ENCODE measurements around the gene ATXN7L3. TPM values are rescaled to one million over a fixed set of nuclear protein-coding genes. Genes with fewer than 3 reads are reported as not detected.

ATXN7L3 gene
- total and polyA plus RNA-seq, 9 of the 15 experiments (the other 6 are each of a cell fraction or from before 2014, with no cell fraction given), result 0.62 to 66.1 (median 33.2) TPM

DNA sequence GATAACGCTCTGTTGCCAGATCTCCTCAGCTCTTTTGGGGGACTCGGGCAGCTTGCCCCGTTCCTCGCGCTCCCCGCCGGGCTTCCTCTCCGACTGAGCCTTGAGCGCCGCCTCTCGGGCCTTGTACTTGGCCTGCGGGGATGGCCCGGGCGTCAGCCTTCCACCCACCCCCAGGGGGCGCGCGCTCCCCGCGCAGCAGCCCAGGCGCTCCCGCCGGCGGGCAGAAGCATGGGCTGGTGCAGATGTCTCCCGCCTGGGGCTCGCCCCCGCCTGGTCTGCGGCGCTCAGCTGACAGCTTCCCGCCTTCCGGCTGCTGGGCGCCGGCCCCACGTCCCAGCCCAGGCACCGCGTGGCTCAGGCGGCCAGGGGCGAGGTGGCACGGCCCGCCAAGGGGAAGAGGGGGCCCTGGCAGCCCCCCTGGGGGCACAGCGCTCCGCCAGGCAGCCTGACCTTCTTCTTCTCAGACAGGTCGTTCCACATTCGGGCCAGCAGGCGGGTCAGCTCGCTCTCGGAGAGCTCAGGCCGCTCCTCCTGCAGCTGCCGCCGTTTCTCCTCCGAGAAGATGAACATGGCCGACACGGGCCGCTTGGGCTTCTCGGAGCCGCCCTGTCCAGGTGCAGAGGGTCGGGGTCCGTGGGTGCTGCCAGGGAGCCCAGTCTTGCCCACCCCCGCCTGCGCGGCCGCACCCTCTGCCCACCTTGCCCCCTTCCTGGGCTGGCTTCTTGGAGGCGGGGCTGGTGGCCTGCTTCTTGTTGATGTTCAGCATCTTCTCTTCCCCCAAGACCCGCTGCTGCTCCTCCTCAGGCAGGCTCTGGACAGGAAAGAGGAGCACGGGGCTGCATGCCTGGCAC, 10.9 kb upstream of the ATXN7L3 start (continued):
- TF ChIP-seq, protein P1, sequence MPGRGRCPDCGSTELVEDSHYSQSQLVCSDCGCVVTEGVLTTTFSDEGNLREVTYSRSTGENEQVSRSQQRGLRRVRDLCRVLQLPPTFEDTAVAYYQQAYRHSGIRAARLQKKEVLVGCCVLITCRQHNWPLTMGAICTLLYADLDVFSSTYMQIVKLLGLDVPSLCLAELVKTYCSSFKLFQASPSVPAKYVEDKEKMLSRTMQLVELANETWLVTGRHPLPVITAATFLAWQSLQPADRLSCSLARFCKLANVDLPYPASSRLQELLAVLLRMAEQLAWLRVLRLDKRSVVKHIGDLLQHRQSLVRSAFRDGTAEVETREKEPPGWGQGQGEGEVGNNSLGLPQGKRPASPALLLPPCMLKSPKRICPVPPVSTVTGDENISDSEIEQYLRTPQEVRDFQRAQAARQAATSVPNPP (IDR thresholded peaks at IDR 0.05; ENCODE audit: borderline replicate concordance, insufficient read depth, insufficient read length), result no peak
- TF ChIP-seq PML (IDR thresholded peaks at IDR 0.05; ENCODE audit: low read length) (no peak), MAFG (tag; conservative IDR thresholded peaks at IDR 0.05) (no peak), ZFP1 (CRISPR knock-in tag; IDR thresholded peaks at IDR 0.05) (no peak), ELK3 (CRISPR knock-in tag; IDR thresholded peaks at IDR 0.05) (no peak), CBX1 (IDR thresholded peaks at IDR 0.05; ENCODE audit: low read depth) (no peak), SRSF3 (IDR thresholded peaks at IDR 0.05; ENCODE audit: insufficient read depth, low read length) (no peak), U2AF2 (optimal IDR thresholded peaks at IDR 0.05; ENCODE audit: low read depth, low read length) (no peak), ESRRB (CRISPR knock-in tag; IDR thresholded peaks at IDR 0.05; ENCODE audit: borderline replicate concordance) (no peak), GTF2E2 (tag; IDR thresholded peaks at IDR 0.05) (no peak), MTA1 (IDR thresholded peaks at IDR 0.05; ENCODE audit: borderline replicate concordance) (no peak), MLX (CRISPR knock-in tag; conservative IDR thresholded peaks at IDR 0.05) (no peak), ZNF12 (CRISPR knock-in tag; IDR thresholded peaks at IDR 0.05) (no peak), ZNF561 (CRISPR knock-in tag; conservative IDR thresholded peaks at IDR 0.05) (no peak)

Data from K562 (cell line).